Measurements from ENCODE around the gene KIF21A.

- TF ChIP-seq CTCF (IDR thresholded peaks at IDR 0.05; ENCODE audit: poor library complexity) (no peak), EZH2 (IDR thresholded peaks at IDR 0.05; ENCODE audit: borderline replicate concordance) (no peak)
Observed at GRCh38 chr12:39331539-39332261, 111.2 kb downstream of the KIF21A start.
